Middle frontal gyrus (tissue), 1 donor: ENCODE results near the gene SUGCT.
"Not testable (repeated sequence)": the region's sequence is repeated elsewhere in the genome, so short reads cannot be mapped to it uniquely, and the experiment has no call there.

Source experiments
- DNase-seq: peaks from one replicate; pipeline ENCODE4 v3.0.0-alpha.2; 2015; ENCODE audit warnings: low spot score; ENCODE audit errors: extremely low spot score

The SUGCT gene

GRCh38 chr7:40138973-40139372 is 4.2 kb downstream of the SUGCT start:
- no peak for DNase-seq

- not testable (repeated sequence) for DNase-seq
Measured at GRCh38 chr7:40139891-40140290, 5.1 kb downstream of the SUGCT start.

GRCh38 chr7:40141916-40142315 is 7.1 kb downstream of the SUGCT start:
- DNase-seq = not testable (repeated sequence)

- DNase-seq = not testable (repeated sequence)
Measured at GRCh38 chr7:40145596-40146130, 10.9 kb downstream of the SUGCT start.

GRCh38 chr7:40147371-40148246 is 12.8 kb downstream of the SUGCT start:
- no peak for DNase-seq

- DNase-seq = not testable (repeated sequence)
Measured at GRCh38 chr7:40148247-40148580, 13.4 kb downstream of the SUGCT start.

GRCh38 chr7:40148671-40149070 is 13.9 kb downstream of the SUGCT start:
- DNase-seq = no peak

GRCh38 chr7:40151504-40151903 is 16.7 kb downstream of the SUGCT start:
- no peak for DNase-seq

GRCh38 chr7:40156988-40157387 is 22.2 kb downstream of the SUGCT start:
- DNase-seq = no peak

GRCh38 chr7:40162516-40162915 is 27.7 kb downstream of the SUGCT start:
- DNase-seq = no peak

GRCh38 chr7:40165216-40165615 is 30.4 kb downstream of the SUGCT start:
- DNase-seq = no peak

- DNase-seq = no peak
Measured at GRCh38 chr7:40167291-40167690, 32.5 kb downstream of the SUGCT start.

GRCh38 chr7:40168266-40168665 is 33.5 kb downstream of the SUGCT start:
- not testable (repeated sequence) for DNase-seq

GRCh38 chr7:40173121-40173520 is 38.3 kb downstream of the SUGCT start:
- not testable (repeated sequence) for DNase-seq

- DNase-seq = not testable (repeated sequence)
Measured at GRCh38 chr7:40175256-40175655, 40.5 kb downstream of the SUGCT start.

- DNase-seq = no peak
Measured at GRCh38 chr7:40175725-40176510, 41.1 kb downstream of the SUGCT start.

- DNase-seq = no peak
Measured at GRCh38 chr7:40177071-40177470, 42.3 kb downstream of the SUGCT start.

- DNase-seq = no peak
Measured at GRCh38 chr7:40182452-40182851, 47.6 kb downstream of the SUGCT start.

GRCh38 chr7:40186586-40186985 is 51.8 kb downstream of the SUGCT start:
- DNase-seq = no peak

- DNase-seq = no peak
Measured at GRCh38 chr7:40192036-40192435, 57.2 kb downstream of the SUGCT start.

- DNase-seq = no peak
Measured at GRCh38 chr7:40194745-40195144, 59.9 kb downstream of the SUGCT start.

GRCh38 chr7:40197527-40197926 is 62.7 kb downstream of the SUGCT start:
- DNase-seq = no peak
